Amniotic stem cell (primary cell): ENCODE measurements around the gene GNB5.
"Not testable (repeated sequence)": the region's sequence is repeated elsewhere in the genome, so short reads cannot be mapped to it uniquely, and the experiment has no call there.

Experiments
- DNase-seq: peaks from one replicate; lab custom pipeline; 2025; lab: John Stamatoyannopoulos, UW

The GNB5 gene

GRCh38 chr15:52206446-52206845, 15.3 kb upstream of the GNB5 start:
- DNase-seq = no peak

- DNase-seq = no peak
Observed at GRCh38 chr15:52204657-52205056, 13.5 kb upstream of the GNB5 start.

GRCh38 chr15:52200831-52201365, 9.7 kb upstream of the GNB5 start:
- no peak for DNase-seq

DNA sequence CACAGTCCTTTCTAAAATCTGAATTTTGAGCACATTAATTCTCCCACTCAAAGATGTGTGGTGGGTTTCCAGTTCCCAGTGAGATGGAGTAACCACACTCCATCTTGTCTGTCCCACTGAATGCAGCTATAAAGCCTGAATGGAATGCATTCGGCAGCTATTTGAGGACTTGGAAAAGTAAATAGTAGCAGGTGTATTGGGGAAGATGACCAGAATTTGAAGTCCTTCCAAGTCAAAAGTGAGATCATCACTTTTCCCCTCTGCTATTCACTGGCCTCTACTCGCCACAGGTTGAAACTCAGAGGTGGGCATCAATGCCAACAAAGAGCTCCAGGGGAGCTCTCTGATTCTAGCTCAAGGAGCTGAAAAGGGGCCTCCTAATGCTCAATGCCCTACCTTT, 8.1 kb upstream of the GNB5 start:
- DNase-seq = no peak

DNA sequence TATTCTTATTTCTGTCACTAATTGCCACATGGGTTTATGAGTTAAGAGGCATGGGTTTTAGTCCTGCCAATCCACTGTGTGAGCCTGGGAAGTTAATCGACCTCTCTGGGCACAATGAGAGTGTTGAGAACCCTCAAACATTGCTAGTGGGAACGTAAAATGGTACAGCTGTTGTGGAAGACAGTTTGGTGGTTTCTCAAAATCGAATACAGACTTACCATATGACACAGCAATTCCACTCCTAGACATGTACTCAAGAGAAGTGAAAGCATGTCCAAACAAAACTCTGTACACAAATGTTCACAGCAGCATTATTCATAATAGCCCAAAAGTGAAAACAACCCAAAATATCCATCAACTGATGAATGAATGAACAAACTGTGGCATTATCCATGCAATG, 5.7 kb upstream of the GNB5 start:
- DNase-seq = no peak

DNA sequence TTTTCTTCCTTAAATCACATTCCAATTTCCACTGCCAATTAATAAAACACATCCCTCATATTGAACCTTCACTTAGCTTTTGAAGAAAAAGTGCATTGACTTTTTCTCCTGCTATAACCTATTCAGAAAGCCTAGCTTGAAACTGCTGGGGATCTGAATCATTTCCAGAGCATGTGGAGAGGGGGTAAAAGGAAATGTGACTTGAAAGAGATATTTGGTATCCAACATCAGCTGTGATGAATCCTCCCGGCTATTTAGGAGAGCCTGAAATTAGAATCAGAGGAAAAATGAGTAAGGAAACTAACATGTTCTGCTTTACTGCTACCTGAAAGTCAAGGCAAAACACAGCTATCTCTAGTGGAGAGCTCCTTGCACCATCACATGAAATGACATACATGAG, 2.6 kb upstream of the GNB5 start:
- no peak for DNase-seq

DNA sequence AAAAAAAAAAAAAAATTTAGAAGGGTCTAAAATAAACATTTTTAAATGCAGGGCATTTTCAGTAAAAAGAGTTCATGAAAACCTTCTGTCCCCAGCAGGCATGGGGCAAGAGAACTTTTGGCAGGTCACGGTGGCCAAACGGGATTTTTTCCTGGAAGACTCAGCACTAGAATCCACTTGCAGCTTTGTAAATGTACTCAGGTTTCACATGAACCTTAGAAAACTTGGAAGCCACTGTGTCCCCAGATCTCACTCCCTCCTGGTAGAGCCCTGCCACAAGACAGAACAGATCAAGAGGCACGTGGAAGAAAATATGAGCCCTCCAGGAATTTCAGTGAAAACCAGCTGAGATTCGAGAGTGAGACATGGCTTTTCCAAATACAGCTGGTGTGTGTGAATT, 2.1 kb upstream of the GNB5 start:
- DNase-seq = no peak

DNA sequence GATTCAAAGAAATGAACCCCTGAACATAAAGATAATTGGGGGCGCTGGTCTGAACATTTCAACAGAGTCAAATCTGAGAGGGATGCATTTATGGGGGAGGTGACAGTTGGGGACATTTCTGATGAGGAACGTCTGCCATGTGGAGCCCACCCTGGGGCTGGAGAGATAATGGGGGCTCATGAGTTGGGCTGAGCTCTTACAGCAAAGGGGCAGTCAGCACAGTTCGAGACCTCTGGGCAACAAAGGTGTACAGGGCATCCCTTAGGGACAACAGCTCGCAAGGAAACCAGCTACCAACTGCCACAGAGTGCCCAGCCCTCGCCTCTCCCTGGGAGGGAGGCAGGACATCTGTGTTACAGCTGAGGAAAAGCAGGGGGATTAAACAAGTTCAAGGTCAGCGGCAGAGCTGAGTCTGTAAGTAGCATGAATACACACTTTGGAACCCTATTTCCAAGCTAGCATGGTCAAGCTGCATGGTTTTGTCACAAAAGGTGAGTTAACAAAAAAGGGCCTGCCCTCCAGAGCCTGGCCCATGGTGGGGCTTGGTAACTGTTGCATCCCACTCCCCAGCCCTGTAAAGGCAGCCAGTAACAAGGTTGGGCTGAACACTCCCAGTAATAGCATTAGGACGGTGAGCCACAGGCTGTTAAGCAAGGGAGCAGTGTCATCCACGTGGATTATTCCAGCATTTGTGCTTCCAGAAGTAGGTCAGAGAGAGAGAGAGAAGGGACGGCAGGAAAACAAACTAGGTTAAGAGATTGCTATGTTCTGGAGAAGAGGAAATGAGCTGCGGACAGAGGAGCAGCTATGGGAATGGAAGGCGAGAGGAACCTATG, 4.3 kb downstream of the GNB5 start:
- no peak for DNase-seq

DNA sequence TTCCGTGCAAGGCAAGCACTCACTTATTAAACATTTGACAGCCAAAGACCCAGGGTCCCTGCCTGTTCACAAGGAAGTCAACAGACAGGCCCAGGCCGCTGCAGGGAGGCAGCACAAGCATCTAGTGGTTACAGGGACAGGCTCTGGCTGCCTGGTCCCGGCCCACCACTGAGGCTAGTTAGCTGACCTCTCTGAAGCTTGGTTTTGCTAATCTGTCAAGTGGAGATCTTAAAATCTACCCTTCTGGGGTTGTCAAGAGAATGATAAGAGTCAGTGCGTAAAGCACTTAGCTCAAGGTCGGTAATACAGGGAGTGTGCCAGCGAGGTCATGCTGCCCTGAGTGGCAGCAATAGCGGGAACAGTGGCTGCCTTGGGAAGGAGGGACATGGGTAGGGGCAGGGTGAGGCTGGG, 6.0 kb downstream of the GNB5 start:
- DNase-seq = no peak

- no peak for DNase-seq
Observed at GRCh38 chr15:52184721-52185120, 6.5 kb downstream of the GNB5 start.

DNA sequence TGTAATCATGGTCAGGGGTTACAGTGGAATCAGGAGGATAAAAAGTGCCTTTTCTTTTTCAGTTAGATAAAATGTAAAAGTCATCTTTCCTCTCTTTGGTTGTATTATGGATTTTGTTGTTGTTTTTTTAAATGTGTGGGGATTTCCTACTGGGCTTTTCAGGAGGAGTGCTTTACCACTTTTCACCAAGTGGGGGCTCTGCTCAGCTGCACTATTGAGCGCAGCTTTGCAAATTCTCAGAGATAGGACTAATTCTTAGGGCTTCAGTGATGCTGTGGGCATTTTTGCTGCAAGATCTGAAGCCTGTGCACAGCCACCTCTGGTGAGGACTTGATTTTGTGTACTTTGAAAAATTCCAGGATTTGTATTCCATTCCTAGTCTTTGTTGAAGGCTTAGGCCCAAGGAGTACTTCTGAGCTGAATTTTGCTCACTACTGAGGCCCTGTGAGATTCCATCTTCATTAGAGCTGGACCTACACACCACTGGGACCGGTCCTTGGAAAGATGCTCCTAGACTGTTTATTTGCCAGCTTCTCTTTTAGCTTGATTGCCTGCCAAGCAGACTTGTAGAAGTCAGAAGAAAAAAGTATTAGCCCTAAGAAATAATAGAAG, 7.5 kb downstream of the GNB5 start:
- no peak for DNase-seq

GRCh38 chr15:52181938-52182780, 9.0 kb downstream of the GNB5 start:
- DNase-seq = no peak

- DNase-seq = no peak
Observed at GRCh38 chr15:52180851-52181450, 10.2 kb downstream of the GNB5 start.

GRCh38 chr15:52180196-52180835, 10.9 kb downstream of the GNB5 start:
- DNase-seq = no peak

DNA sequence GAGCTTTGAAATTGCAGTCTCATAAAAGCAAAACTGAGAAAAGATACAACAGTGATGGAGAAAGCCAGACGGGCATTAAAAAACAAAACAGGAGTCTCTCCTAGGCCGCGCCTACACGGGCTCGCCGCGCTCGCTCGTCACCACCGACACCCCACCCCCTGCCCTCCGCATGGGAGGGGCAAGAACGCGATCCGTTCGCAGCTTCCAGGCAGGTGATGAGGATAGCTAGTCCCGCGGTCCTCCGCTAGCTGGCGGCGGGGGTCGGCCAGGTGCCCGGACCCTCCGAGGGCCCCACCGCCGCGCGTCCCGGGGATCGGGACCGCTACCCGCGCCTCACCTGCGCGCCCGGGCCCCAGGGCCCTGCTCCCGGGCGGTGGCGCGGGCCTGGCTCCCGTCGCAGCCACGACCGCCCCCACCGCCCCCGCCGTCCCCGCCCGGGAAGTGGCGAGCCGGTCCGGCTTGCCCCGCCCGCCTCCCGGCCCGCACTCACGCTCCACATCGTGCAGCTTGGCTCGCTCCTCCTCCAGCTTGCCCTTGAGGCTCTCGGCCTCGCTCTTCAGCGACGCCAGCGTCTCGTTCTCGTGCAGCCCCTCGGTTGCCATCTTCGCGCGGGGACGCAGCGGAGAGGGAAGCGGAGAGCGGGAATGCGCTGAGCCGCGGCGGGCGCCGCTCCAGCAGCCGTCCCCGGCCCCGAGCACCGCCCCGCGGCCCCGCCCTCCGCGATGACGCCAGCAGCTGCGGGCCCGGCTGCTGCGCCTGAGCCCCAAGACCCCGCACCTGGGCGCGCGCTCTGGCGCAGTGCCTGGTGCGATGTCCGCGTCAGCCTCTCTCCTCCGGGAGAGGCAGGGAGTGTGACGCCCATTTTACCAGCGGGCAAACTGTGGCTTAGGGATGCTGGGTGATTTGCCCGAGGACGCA, 11.7 kb downstream of the GNB5 start:
- DNase-seq = peak; percentile 66

DNA sequence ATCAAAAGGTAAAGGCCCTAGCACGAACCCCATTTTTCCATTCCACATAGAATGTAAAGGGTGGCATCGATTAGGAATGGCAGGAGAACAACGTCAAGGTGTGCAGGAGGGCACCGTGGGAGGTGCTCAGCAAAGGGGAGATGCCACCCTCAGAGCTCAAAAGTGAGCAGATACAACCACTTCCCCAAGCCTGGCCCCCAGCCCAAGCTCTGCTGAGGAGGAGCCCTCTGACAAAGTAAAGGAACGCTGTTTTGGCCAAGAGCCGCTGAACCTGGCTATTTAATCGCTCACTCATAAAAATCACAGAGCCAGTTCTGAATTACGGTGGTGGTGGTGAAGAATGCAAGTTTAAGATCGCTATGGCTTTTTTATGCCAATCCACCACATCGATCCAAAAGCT, 12.4 kb downstream of the GNB5 start:
- no peak for DNase-seq

GRCh38 chr15:52172869-52173268, 18.3 kb downstream of the GNB5 start:
- no peak for DNase-seq

DNA sequence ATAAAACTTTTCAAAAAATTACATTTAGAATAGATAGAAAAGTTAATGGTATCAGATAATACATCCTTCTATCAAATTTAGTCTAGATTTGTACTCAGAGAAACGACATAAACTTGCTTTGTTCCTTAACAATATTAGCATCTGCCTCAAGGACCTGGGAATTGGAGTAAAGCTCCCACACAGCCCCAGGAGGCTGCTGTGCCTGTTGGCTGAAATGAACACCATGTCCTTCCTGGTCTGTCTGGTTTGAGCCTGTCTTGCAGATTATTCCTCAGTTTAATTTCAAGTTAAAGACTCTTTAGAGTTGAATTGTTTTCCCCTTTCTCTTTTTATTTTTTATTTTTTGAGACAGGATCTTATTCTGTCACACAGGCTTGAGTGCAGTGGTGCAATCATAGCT, 19.4 kb downstream of the GNB5 start:
- DNase-seq = no peak

GRCh38 chr15:52171386-52171785, 19.8 kb downstream of the GNB5 start:
- DNase-seq = no peak

DNA sequence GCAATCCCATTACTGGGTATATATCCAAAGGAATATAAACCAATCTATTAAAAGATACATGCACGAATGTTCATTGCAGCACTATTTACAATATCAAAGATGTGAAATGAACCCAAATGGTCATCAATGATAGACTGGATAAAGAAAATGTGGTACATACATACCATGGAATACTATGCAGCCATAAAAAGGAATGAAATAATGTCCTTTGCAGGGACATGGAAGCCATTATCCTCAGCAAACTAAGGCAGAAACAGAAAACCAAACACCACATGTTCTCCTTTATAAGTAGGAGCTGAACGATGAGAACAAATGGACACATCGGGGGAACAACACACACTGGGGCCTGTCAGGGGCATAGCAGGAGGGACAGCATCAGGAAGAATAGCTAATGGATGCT, 21.0 kb downstream of the GNB5 start:
- not testable (repeated sequence) for DNase-seq
